ENCODE measurements around the gene MPPED1.

DNA sequence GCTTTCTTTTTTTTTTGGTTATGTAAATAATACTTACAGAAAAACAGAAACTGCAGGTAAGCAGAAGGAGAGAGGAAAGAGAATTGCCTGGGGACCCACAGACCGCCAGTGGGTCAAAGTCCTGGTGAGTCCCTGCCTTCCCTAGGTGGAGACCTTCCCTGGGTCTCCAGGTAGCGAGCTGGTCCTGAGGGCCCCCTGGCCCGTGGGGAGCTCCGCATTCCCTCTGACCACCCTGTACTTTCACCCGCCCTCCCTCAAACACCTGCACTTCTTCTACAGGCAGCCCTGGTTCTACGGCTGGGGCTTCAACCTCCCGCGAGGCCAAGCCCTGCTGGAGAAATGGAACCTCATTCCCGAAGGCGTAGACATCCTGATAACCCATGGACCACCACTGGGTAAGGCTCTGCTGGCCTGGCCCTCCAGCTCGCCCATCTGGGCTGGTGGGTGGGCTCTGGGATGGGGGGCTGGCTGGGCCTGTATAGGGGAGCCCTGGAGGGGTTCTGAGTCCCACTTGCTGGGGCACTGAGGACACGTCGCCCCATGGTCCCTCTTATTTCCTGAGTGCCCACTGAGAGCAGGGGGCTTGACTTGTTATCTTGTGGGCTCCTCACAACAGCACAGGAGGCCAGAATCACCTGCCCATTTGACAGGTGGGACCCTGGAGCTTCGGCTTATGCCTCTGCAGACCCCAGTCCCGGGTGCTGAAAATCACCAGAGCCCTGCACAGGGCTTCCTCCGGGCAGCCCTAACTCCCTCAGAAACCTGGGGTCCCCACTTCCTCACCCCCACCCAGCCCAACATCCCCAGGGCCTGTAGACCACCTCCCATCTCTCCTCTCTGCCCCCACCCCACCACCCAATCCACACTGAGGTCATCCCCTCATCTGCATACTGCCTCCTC is 86.4 kb downstream of the MPPED1 start:
- TF ChIP-seq, protein P1, sequence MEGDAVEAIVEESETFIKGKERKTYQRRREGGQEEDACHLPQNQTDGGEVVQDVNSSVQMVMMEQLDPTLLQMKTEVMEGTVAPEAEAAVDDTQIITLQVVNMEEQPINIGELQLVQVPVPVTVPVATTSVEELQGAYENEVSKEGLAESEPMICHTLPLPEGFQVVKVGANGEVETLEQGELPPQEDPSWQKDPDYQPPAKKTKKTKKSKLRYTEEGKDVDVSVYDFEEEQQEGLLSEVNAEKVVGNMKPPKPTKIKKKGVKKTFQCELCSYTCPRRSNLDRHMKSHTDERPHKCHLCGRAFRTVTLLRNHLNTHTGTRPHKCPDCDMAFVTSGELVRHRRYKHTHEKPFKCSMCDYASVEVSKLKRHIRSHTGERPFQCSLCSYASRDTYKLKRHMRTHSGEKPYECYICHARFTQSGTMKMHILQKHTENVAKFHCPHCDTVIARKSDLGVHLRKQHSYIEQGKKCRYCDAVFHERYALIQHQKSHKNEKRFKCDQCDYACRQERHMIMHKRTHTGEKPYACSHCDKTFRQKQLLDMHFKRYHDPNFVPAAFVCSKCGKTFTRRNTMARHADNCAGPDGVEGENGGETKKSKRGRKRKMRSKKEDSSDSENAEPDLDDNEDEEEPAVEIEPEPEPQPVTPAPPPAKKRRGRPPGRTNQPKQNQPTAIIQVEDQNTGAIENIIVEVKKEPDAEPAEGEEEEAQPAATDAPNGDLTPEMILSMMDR (conservative IDR thresholded peaks at IDR 0.05 in 1 of 2, IDR thresholded peaks at IDR 0.05 in 1 of 2; ENCODE audit: extremely low read depth in 1 of 2, insufficient read depth in 1 of 2, low read depth in 1 of 2, low read length in 2 of 2), result no peak
- no peak for TF ChIP-seq EZH2 (IDR thresholded peaks at IDR 0.05; ENCODE audit: borderline replicate concordance, low read length)

Measured in mammary epithelial cell (primary cell).